H1 (cell line): ENCODE data around the gene IL31. TPM values are rescaled to one million over a fixed set of nuclear protein-coding genes. Genes with fewer than 3 reads are reported as not detected.

ENCODE experiments used
- CTCF ChIA-PET: fragments of 300-600 bp; sonication (Branson Sonifier 250); formaldehyde crosslinking; loops from one replicate; lab custom pipeline; 2021; ENCODE audit not compliant: partially characterized antibody; lab: Charles Lee
- POLR2A ChIA-PET: fragments of 300-600 bp; sonication (Branson Sonifier 250); formaldehyde crosslinking; loops from one replicate; lab custom pipeline; 2021; ENCODE audit warnings: inconsistent platforms; ENCODE audit not compliant: partially characterized antibody; lab: Charles Lee
- DNase-seq, 2 experiments: peaks; one replicate each; pipeline versions ENCODE4 v3.0.0 to v3.0.0-alpha.2; 2010 to 2022; ENCODE audit warnings: low spot score in 2 of 2, low read depth in 1 of 2, mixed read lengths in 1 of 2
- FAIRE-seq: peaks from 2 replicates; lab custom pipeline; 2011; peaks lifted over from hg19 to GRCh38; lab: Jason Lieb, UNC
- H2AFZ ChIP-seq: 2 replicates; pipeline ENCODE4 v1.8.1; 2012; ENCODE audit warnings: low read length, inconsistent platforms
- H2AK5ac ChIP-seq: 2 replicates; pipeline ENCODE4 v1.6.1; 2013; ENCODE audit warnings: low read depth, low read length
- H2BK120ac ChIP-seq: replicated peaks from 2 replicates; pipeline ENCODE3; 2013; ENCODE audit warnings: low read depth, low read length, inconsistent platforms
- H2BK12ac ChIP-seq: 2 replicates; pipeline ENCODE4 v1.6.1; 2013; ENCODE audit warnings: low read depth, low read length
- H2BK15ac ChIP-seq: 2 replicates; pipeline ENCODE4 v1.6.1; 2013; ENCODE audit warnings: low read length
- H2BK20ac ChIP-seq: 2 replicates; pipeline ENCODE4 v1.6.1; 2013; ENCODE audit warnings: low read length
- H2BK5ac ChIP-seq: 2 replicates; pipeline ENCODE4 v1.6.1; 2013; ENCODE audit warnings: low read depth, low read length
- H3K14ac ChIP-seq: 2 replicates; pipeline ENCODE4 v1.6.1; 2013; ENCODE audit warnings: inconsistent platforms; ENCODE audit not compliant: insufficient read length
- H3K18ac ChIP-seq: 2 replicates; pipeline ENCODE4 v1.6.1; 2013; ENCODE audit warnings: low read length; ENCODE audit errors: extremely low read depth
- H3K23ac ChIP-seq: 2 replicates; pipeline ENCODE4 v1.6.1; 2013; ENCODE audit warnings: inconsistent platforms; ENCODE audit not compliant: insufficient read length
- H3K23me2 ChIP-seq: 2 replicates; pipeline ENCODE4 v1.6.1; 2013; ENCODE audit warnings: low read depth, low read length
- H3K27ac ChIP-seq: 2 replicates; pipeline ENCODE4 v1.6.1; 2011; ENCODE audit warnings: low read depth, low read length, inconsistent platforms
- H3K27me3 ChIP-seq, 4 experiments: replicated peaks in 1 of 4; 1 replicate in 1 of 4; 2 replicates in 3 of 4; pipeline versions ENCODE4 v1.6.1 to v1.8.1; 2011 to 2013; ENCODE audit warnings: low read length in 3 of 4, mild to moderate bottlenecking in 3 of 4, inconsistent platforms in 2 of 4, mixed read lengths in 2 of 4, moderate library complexity in 1 of 4; ENCODE audit not compliant: control insufficient read depth in 3 of 4, insufficient read depth in 3 of 4; ENCODE audit errors: extremely low read depth in 1 of 4
- H3K36me3 ChIP-seq, 4 experiments: 2 replicates each; pipeline versions ENCODE4 v1.6.1 to v1.8.1; 2011 to 2013; ENCODE audit warnings: mild to moderate bottlenecking in 4 of 4, low read length in 3 of 4, moderate library complexity in 2 of 4, control low read depth in 1 of 4, inconsistent platforms in 1 of 4; ENCODE audit not compliant: insufficient read depth in 4 of 4, control insufficient read depth in 2 of 4
- H3K4ac ChIP-seq: replicated peaks from 2 replicates; pipeline ENCODE3; 2013; ENCODE audit warnings: low read length, low read depth, mixed read lengths, inconsistent platforms; ENCODE audit not compliant: insufficient read length
- H3K4me1 ChIP-seq, 4 experiments: replicated peaks in 1 of 4; 1 replicate in 1 of 4; 2 replicates in 3 of 4; pipeline versions ENCODE4 v1.6.1 to v1.8.1; 2011 to 2013; ENCODE audit warnings: low read length in 3 of 4, inconsistent platforms in 2 of 4, mixed read lengths in 1 of 4; ENCODE audit not compliant: insufficient read depth in 4 of 4, control insufficient read depth in 3 of 4
- H3K4me2 ChIP-seq, 2 experiments: 2 replicates each; pipeline versions ENCODE4 v1.6.1 to v1.8.1; 2011 to 2013; ENCODE audit warnings: low read depth in 2 of 2, low read length in 2 of 2, control low read depth in 1 of 2, inconsistent platforms in 1 of 2, mild to moderate bottlenecking in 1 of 2; ENCODE audit not compliant: insufficient read depth in 1 of 2
- H3K4me3 ChIP-seq, 4 experiments: fragments of 200-600, 300-600 bp in 1 of 4; sonication (generic), shearing (Covaris generic), sonication (Bioruptor Twin) in 1 of 4; 2 replicates each; pipeline versions ENCODE4 v1.5.1 to v1.8.1; 2011 to 2016; ENCODE audit warnings: low read length in 4 of 4, low read depth in 3 of 4, control low read depth in 2 of 4, inconsistent platforms in 2 of 4, mild to moderate bottlenecking in 2 of 4, mixed read lengths in 1 of 4, moderate library complexity in 1 of 4; ENCODE audit not compliant: insufficient read depth in 2 of 4; ENCODE audit errors: extremely low read depth in 1 of 4
- H3K56ac ChIP-seq: replicated peaks from 2 replicates; pipeline ENCODE3; 2013; ENCODE audit warnings: low read depth, mild to moderate bottlenecking, mixed read lengths, low read length, inconsistent platforms; ENCODE audit not compliant: insufficient read length
- H3K79me1 ChIP-seq: 2 replicates; pipeline ENCODE4 v1.6.1; 2013; ENCODE audit warnings: low read depth, low read length, control low read depth
- H3K79me2 ChIP-seq, 2 experiments: 2 replicates each; pipeline versions ENCODE4 v1.6.1 to v1.8.1; 2012 to 2013; ENCODE audit warnings: low read length in 2 of 2, mild to moderate bottlenecking in 2 of 2, inconsistent platforms in 1 of 2; ENCODE audit not compliant: insufficient read depth in 2 of 2, control insufficient read depth in 1 of 2
- H3K9ac ChIP-seq, 4 experiments: replicated peaks in 1 of 4; 1 replicate in 1 of 4; 2 replicates in 3 of 4; pipeline versions ENCODE4 v1.6.1 to v1.8.1; 2011 to 2013; ENCODE audit warnings: low read depth in 3 of 4, low read length in 3 of 4, control low read depth in 2 of 4, mild to moderate bottlenecking in 2 of 4, moderate library complexity in 2 of 4, inconsistent platforms in 1 of 4; ENCODE audit errors: extremely low read depth in 1 of 4
- H3K9me3 ChIP-seq, 2 experiments: 2 replicates each; pipeline versions ENCODE4 v1.6.1 to v1.8.1; 2012 to 2013; ENCODE audit warnings: mild to moderate bottlenecking in 2 of 2, moderate library complexity in 2 of 2, control low read depth in 1 of 2, inconsistent platforms in 1 of 2, low read depth in 1 of 2, low read length in 1 of 2, mixed read lengths in 1 of 2; ENCODE audit not compliant: insufficient read depth in 2 of 2
- H4K20me1 ChIP-seq, 2 experiments: replicated peaks in 1 of 2; 2 replicates each; pipeline versions ENCODE3 to v1.8.1; 2011 to 2013; ENCODE audit warnings: inconsistent platforms in 2 of 2, low read length in 2 of 2, mild to moderate bottlenecking in 1 of 2; ENCODE audit not compliant: insufficient read depth in 2 of 2, control insufficient read depth in 1 of 2
- H4K5ac ChIP-seq: 2 replicates; pipeline ENCODE4 v1.6.1; 2013; ENCODE audit warnings: low read length, low read depth, mixed read lengths, inconsistent platforms; ENCODE audit not compliant: insufficient read length
- H4K8ac ChIP-seq: 2 replicates; pipeline ENCODE4 v1.8.0; 2013; ENCODE audit warnings: mild to moderate bottlenecking, moderate library complexity, low read length, inconsistent platforms; ENCODE audit not compliant: insufficient read depth; ENCODE audit errors: extremely low read depth
- H4K91ac ChIP-seq: replicated peaks from 2 replicates; pipeline ENCODE3; 2013; ENCODE audit warnings: low read length, mixed read lengths, inconsistent platforms; ENCODE audit not compliant: insufficient read length
- TAF1 ChIP-seq: IDR thresholded peaks from 2 replicates; pipeline ENCODE4 v1.6.1; 2011; ENCODE audit warnings: mild to moderate bottlenecking, low read depth, low read length
- WGBS, 2 experiments: shearing (Covaris generic) in 1 of 2; methylation state at CpG; one replicate each; pipeline versions ENCODE4 v1.1.6 to v1.1.7; 2013 to 2015; ENCODE audit warnings: low lambda C conversion rate in 2 of 2, mixed read lengths in 2 of 2, inconsistent platforms in 1 of 2, low coverage in 1 of 2, missing lambda C conversion rate in 1 of 2; ENCODE audit not compliant: insufficient replicate concordance in 2 of 2, insufficient coverage in 1 of 2, insufficient read length in 1 of 2; ENCODE audit errors: extremely low coverage in 1 of 2, missing lambda C conversion rate in 1 of 2; 5-methylcytosine and 5-hydroxymethylcytosine counted together
- polyA plus RNA-seq, 7 experiments: library from polyadenylated mRNA; depleted of rRNA in 3 of 7; stranded (reverse) in 5 of 7; unstranded in 2 of 7; fragments of >200 nt in 5 of 7; fragments of 200-250 nt in 2 of 7; gene quantifications; 1 replicate in 5 of 7; 2 replicates in 1 of 7; 4 replicates in 1 of 7; pipeline versions ENCODE4 v1.2.1 to v1.2.3, GENCODE V29; 2011 to 2013; ENCODE audit warnings: missing spikeins in 2 of 7, mixed read lengths in 2 of 7
- total RNA-seq: library from RNA; stranded (reverse); fragmentation: NEBNext Ultra II Directional; extraction: Animal tissue kit (Norgen Biotek cat#: 25700); gene quantifications from 2 replicates; pipeline ENCODE4 v1.2.1, GENCODE V29; 2021

Gene IL31
- total and polyA plus RNA-seq, 2 of the 8 experiments (the other 6 are each of a cell fraction or from before 2014, with no cell fraction given), result not detected

GRCh38 chr12:122161682-122162081 lies 12.3 kb downstream of the IL31 start:
- Histone ChIP-seq H2AK5ac (no peak overlapping the region), H2BK120ac (no peak overlapping the region), H3K27ac (no peak overlapping the region), H3K4me2 (no peak overlapping the region), H2AFZ (no peak overlapping the region), H3K4me1 (no peaks in the 10 kb centered on the region; a peak in 1 of 7 replicates), H3K14ac (no peak overlapping the region), H3K9me3 (no peaks in the 10 kb centered on the region), H2BK12ac (no peak overlapping the region), H2BK20ac (no peak overlapping the region), H3K4me3 (no peak overlapping the region), H4K8ac (no peak overlapping the region), H3K18ac (no peak overlapping the region), H3K79me1 (no peaks in the 10 kb centered on the region), H3K56ac (no peak overlapping the region), H2BK5ac (no peak overlapping the region), H3K4ac (no peak overlapping the region), H3K23me2 (no peaks in the 10 kb centered on the region), H4K91ac (no peak overlapping the region), H3K9ac (no peak overlapping the region), H3K23ac (no peak overlapping the region), H4K20me1 (no peaks in the 10 kb centered on the region), H4K5ac (no peak overlapping the region), H3K79me2 (no peaks in the 10 kb centered on the region), H3K36me3 (no peaks in the 10 kb centered on the region), H2BK15ac (no peak overlapping the region), H3K27me3 (no peaks in the 10 kb centered on the region)
- FAIRE-seq (no peak), DNase-seq (no peak)
- 90% methylated on average over 7 of the region's 8 CpGs; no CpG with 5 or more reads in 1 of the 2 experiments for WGBS, 2 experiments
- CTCF ChIA-PET, result interaction anchor here (1.3 to 2.5 kb wide), 3 partner anchors 24 to 29 kb away, joined by 3 to 7 read pairs (median 6); no protein-coding TSS in a partner anchor
- POLR2A ChIA-PET, result interaction anchor here (1.0 kb wide), 1 partner anchor 31 kb away, joined by 3 read pairs; no protein-coding TSS in a partner anchor
- no peak for TF ChIP-seq TAF1
